T-helper 17 cell (primary cell): Measurements from ENCODE around the gene RHOC. TPM values are rescaled to one million over a fixed set of nuclear protein-coding genes. Genes with fewer than 3 reads are reported as not detected.
A peak's percentile ranks its signal among the peaks of the same experiment; 100 is the strongest.

Source experiments
- ATAC-seq: fragments of 150-1000 bp; cut with Tn5 transposase; 2 replicates; pipeline ENCODE4 v1.10.0; 2021; ENCODE audit warnings: mild to moderate bottlenecking, moderate library complexity
- DNase-seq, 3 donors: peaks; one replicate each; pipeline versions ENCODE4 v3.0.0 to v3.0.0-alpha.2; 2020 to 2021
- H3K9me3 ChIP-seq: one replicate; pipeline ENCODE4 v1.7.0; 2013; ENCODE audit warnings: low read length, mild to moderate bottlenecking; ENCODE audit not compliant: control insufficient read depth, poor library complexity, severe bottlenecking
- H3K27ac Mint-ChIP-seq: one replicate; pipeline ENCODE4 v1.8.0; 2022; ENCODE audit warnings: mild to moderate bottlenecking, moderate library complexity, mixed read lengths
- H3K27me3 Mint-ChIP-seq: one replicate; pipeline ENCODE4 v1.8.0; 2022; ENCODE audit warnings: mixed read lengths
- H3K36me3 Mint-ChIP-seq: one replicate; pipeline ENCODE4 v1.8.0; 2022; ENCODE audit warnings: low read depth, mixed read lengths
- H3K4me1 Mint-ChIP-seq: one replicate; pipeline ENCODE4 v1.8.0; 2022; ENCODE audit warnings: mild to moderate bottlenecking, mixed read lengths
- H3K4me3 Mint-ChIP-seq: one replicate; pipeline ENCODE4 v1.8.0; 2022; ENCODE audit warnings: mild to moderate bottlenecking, moderate library complexity, mixed read lengths
- total RNA-seq, 4 donors: library from RNA in 2 of 4; stranded (reverse) in 2 of 4; gene quantifications; one replicate each; pipeline ENCODE4 v1.2.3 and lab custom pipeline; 2022 to 2026

Gene RHOC
- total RNA-seq, 2 donors from 2014 or later, result 16.9 to 34.4 TPM

- Mint-ChIP-seq H3K36me3 (peaks cover 9% of the 10 kb centered on the region), H3K27me3 (no peaks in the 10 kb centered on the region), H3K4me1 (peaks cover 15% of the 10 kb centered on the region), H3K27ac (no peak overlapping the region), H3K4me3 (no peak overlapping the region)
- no peak for DNase-seq
- no peaks in the 10 kb centered on the region for H3K9me3 ChIP-seq
- no peak for ATAC-seq
These were observed 14.2 kb downstream of the RHOC start for GRCh38 chr1:112692681-112693080.

DNA sequence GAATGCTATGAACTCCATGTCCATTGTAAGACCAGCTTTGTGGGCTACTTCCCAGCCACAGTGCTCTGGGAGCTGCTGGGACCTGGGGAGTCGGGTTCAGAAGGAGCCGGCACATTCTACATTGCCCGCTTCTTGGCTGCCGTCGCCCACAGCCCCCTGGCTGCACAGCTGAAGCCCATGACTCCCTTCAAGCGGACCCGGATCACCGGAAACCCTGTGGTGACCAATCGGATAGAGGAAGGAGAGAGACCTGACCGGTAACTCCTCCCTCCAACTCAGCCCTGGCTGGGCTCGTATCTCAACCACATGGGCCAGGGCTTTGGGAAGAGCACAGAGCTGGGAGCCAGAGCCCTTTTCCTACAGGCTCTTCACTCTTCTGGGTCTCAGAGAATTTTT lies 17.1 kb downstream of the RHOC start:
- no peaks in the 10 kb centered on the region for H3K9me3 ChIP-seq
- DNase-seq (no peak), ATAC-seq (no peak)
- no peaks in the 10 kb centered on the region for H3K27me3 Mint-ChIP-seq
- H3K4me1 Mint-ChIP-seq, result peaks cover 23% of the 10 kb centered on the region
- no peak overlapping the region for H3K27ac Mint-ChIP-seq
- H3K4me3 Mint-ChIP-seq, result no peak overlapping the region
- H3K36me3 Mint-ChIP-seq, result peaks cover 9% of the 10 kb centered on the region

- peaks cover 9% of the 10 kb centered on the region for H3K36me3 Mint-ChIP-seq
- H3K4me3 Mint-ChIP-seq, result no peak overlapping the region
- H3K4me1 Mint-ChIP-seq, result peaks cover 23% of the 10 kb centered on the region
- H3K27ac Mint-ChIP-seq, result no peak overlapping the region
- H3K27me3 Mint-ChIP-seq, result no peaks in the 10 kb centered on the region
- DNase-seq (no peak), ATAC-seq (no peak)
- H3K9me3 ChIP-seq, result no peaks in the 10 kb centered on the region
These were observed 17.6 kb downstream of the RHOC start for GRCh38 chr1:112689196-112689841.

- DNase-seq (no peak), ATAC-seq (no peak)
- Mint-ChIP-seq H3K27me3 (no peaks in the 10 kb centered on the region), H3K4me1 (peaks cover 23% of the 10 kb centered on the region), H3K4me3 (no peak overlapping the region), H3K36me3 (peaks cover 9% of the 10 kb centered on the region), H3K27ac (no peak overlapping the region)
- H3K9me3 ChIP-seq, result no peaks in the 10 kb centered on the region
These were observed 18.1 kb downstream of the RHOC start for GRCh38 chr1:112688781-112689193.

DNA sequence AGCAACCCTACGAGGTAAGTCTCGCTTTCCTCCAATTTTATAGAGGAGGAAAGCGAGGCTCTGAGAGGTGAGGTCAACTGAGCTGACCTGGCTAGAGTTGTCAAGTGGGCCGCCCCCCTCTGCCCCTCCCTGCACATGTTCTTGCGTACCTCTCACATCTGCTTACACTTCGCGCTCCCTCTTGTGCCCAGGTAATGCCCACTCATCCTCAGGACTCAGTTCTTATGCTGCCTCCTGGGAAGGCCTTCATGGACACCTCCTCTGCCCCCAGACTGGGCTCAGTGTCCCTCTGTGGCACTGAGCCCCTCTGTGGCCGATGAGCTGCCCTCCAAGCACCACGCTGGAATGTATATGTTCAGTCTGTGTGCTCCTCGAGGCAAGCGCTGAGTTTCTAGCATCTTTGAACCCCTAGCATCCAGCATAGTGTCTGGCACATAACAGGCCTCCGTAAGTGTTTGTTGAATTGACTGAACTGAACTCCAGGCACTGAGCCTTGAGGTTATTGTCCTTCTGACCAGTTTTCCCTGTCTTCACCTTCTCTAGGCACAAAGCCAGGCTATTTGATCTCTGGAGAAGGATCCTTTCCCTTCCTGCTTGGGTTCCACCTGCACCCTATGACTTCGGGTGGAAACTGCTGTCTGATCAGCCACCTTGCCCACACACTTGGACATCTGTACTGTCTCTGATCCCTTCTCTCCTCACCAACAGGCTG lies 19.0 kb downstream of the RHOC start:
- no peak overlapping the region for H3K4me3 Mint-ChIP-seq
- H3K27ac Mint-ChIP-seq, result no peak overlapping the region
- peaks cover 9% of the 10 kb centered on the region for H3K36me3 Mint-ChIP-seq

GRCh38 chr1:112687361-112687760 lies 19.6 kb downstream of the RHOC start:
- H3K4me1 Mint-ChIP-seq, result peaks cover 25% of the 10 kb centered on the region
- peaks cover 9% of the 10 kb centered on the region for H3K36me3 Mint-ChIP-seq
- no peak for ATAC-seq
- H3K9me3 ChIP-seq, result no peaks in the 10 kb centered on the region
- no peak overlapping the region for H3K4me3 Mint-ChIP-seq
- H3K27me3 Mint-ChIP-seq, result no peaks in the 10 kb centered on the region
- no peak for DNase-seq
- H3K27ac Mint-ChIP-seq, result no peak overlapping the region

More for the DNA sequence above, 19.0 kb downstream of the RHOC start:
- ATAC-seq, result no peak
- DNase-seq, result no peak
- H3K27me3 Mint-ChIP-seq, result no peaks in the 10 kb centered on the region
- H3K9me3 ChIP-seq, result no peaks in the 10 kb centered on the region
- H3K4me1 Mint-ChIP-seq, result peaks cover 23% of the 10 kb centered on the region

DNA sequence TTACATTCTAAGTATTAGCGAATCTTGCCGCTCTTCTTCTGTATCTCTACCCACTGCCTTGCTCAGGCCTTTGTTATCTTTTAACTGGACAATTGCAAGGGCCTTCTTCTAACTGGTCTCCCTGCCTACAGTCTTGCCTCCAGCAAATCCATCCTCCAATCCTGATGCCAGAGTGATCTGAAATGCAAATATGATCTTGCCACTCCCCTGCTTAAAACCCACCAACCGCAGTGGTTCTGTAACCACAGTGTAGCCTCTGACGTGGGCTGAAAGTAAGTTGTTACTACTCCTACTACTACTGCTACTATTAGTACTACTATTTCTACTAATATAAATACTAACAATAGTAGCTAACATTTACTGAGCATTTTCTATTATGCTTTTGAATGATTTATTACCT lies 20.1 kb downstream of the RHOC start:
- H3K27me3 Mint-ChIP-seq, result no peaks in the 10 kb centered on the region
- peak overlapping the region; percentile 16 for H3K27ac Mint-ChIP-seq
- H3K4me1 Mint-ChIP-seq, result peaks cover 25% of the 10 kb centered on the region
- DNase-seq (no peak), ATAC-seq (no peak)
- H3K9me3 ChIP-seq, result no peaks in the 10 kb centered on the region
- no peak overlapping the region for H3K4me3 Mint-ChIP-seq
- peaks cover 6% of the 10 kb centered on the region for H3K36me3 Mint-ChIP-seq

GRCh38 chr1:112686417-112686816 lies 20.5 kb downstream of the RHOC start:
- Mint-ChIP-seq H3K36me3 (peaks cover 3% of the 10 kb centered on the region), H3K27me3 (no peaks in the 10 kb centered on the region), H3K4me1 (peaks cover 23% of the 10 kb centered on the region), H3K4me3 (no peak overlapping the region), H3K27ac (peak overlapping the region; percentile 16)
- DNase-seq, result no peak
- ATAC-seq, result no peak
- H3K9me3 ChIP-seq, result no peaks in the 10 kb centered on the region

DNA sequence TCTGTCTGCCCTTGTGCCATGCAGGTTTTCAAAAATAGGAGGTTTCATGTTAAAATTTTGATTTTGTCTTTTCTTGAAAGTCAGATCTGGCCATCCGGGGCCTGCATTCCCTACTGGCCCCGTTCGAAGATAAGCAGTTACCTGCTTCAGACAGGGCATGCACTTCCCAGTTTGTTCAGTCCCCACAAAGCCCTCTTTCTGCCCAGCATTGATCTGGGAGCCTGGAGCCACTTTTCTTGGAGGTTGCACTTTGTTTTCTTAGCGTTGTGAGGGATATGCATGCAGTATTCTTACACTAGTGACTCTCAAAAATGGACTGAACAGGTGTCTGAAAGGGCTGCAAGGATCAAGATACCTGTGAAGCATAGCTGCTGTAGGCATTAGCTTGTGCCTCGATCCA lies 21.0 kb downstream of the RHOC start:
- H3K4me3 Mint-ChIP-seq, result no peak overlapping the region
- peaks cover 23% of the 10 kb centered on the region for H3K4me1 Mint-ChIP-seq
- no peaks in the 10 kb centered on the region for H3K9me3 ChIP-seq
- H3K36me3 Mint-ChIP-seq, result peaks cover 3% of the 10 kb centered on the region
- no peaks in the 10 kb centered on the region for H3K27me3 Mint-ChIP-seq
- no peak overlapping the region for H3K27ac Mint-ChIP-seq
- no peak for ATAC-seq
- DNase-seq, result no peak

DNA sequence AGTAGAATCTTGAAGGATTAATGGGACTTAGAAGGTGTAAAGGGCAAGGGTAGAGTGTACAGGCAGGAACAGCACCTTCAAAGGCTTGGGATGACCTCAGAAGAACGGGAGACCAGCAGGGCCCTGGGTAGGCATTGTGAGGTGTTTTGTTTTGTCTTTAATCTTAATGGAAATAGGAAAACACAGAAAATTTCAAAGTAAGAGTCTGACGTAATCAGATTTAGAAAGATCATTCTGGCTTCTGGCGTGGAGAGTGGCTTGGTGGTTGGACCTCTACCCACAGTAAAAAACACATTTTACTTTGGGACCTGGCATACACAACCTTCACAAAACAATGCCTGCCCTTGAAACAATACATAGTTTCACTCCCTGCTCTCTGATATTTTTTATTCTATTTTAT lies 28.3 kb downstream of the RHOC start:
- H3K36me3 Mint-ChIP-seq, result peaks cover 4% of the 10 kb centered on the region
- no peak for DNase-seq
- H3K4me3 Mint-ChIP-seq, result no peak overlapping the region
- H3K27me3 Mint-ChIP-seq, result no peaks in the 10 kb centered on the region
- ATAC-seq, result no peak
- H3K9me3 ChIP-seq, result no peaks in the 10 kb centered on the region
- H3K27ac Mint-ChIP-seq, result peak overlapping the region; percentile 12
- H3K4me1 Mint-ChIP-seq, result peaks cover 47% of the 10 kb centered on the region

DNA sequence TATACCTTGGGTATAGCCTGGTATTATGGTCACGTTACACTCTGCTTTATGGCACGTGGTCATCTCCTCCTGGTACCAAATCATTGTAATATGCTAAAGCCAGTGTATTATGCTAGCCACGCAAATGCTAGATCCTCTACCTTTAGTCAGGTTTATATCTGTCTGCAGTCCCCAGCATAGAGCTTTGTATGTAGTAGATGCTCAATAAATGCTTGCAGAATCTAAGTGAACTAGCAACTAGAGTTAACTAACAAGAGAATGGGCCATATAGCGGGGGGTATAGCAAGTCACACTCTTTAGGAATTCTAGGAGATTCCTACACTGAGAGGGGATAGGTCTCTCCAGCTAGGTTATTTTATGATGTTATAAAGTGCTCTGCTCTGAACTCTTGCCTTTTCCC lies 29.4 kb downstream of the RHOC start:
- no peaks in the 10 kb centered on the region for H3K9me3 ChIP-seq
- H3K27ac Mint-ChIP-seq, result no peak overlapping the region
- no peaks in the 10 kb centered on the region for H3K27me3 Mint-ChIP-seq
- no peak overlapping the region for H3K4me3 Mint-ChIP-seq
- peaks cover 4% of the 10 kb centered on the region for H3K36me3 Mint-ChIP-seq
- DNase-seq (no peak), ATAC-seq (no peak)
- H3K4me1 Mint-ChIP-seq, result peaks cover 54% of the 10 kb centered on the region

- DNase-seq (no peak), ATAC-seq (no peak)
- Mint-ChIP-seq H3K36me3 (peaks cover 4% of the 10 kb centered on the region), H3K4me1 (peaks cover 56% of the 10 kb centered on the region), H3K27me3 (no peaks in the 10 kb centered on the region), H3K27ac (peak overlapping the region; percentile 99), H3K4me3 (no peak overlapping the region)
- H3K9me3 ChIP-seq, result no peaks in the 10 kb centered on the region
These were observed 30.4 kb downstream of the RHOC start for GRCh38 chr1:112676543-112676942.

DNA sequence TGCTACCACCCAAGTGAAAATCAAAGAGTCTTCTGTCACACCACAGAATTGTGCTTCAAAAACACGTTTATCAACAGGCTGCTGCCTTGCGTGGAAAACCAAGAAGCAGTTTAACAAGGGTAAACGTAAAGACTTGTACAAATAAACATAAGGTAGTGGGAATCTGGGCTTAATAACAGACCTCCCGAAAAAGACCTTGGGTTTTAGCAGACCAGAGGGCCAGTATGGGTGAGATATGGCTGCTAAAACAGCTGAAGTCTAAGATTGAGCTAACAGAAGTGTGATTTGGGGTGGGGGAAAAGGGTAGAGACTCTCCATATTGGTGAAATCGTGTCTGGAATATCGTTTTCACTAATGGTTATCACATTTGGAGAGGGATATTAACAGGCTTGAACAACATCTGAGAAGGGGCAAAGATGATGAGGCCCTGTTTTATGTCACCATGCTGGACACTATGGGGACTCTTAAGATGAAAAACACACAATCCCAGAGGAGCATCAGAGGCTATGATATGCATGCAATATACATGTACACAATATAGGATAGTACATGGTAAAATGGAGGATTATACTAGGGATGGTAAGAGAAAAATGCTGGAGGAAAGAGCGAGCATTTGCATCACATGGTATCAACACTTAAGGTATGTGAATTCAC lies 31.1 kb downstream of the RHOC start:
- Mint-ChIP-seq H3K36me3 (peaks cover 6% of the 10 kb centered on the region), H3K4me3 (peak overlapping the region; percentile 85), H3K27me3 (no peaks in the 10 kb centered on the region), H3K27ac (peak overlapping the region; percentile 99), H3K4me1 (peaks cover 57% of the 10 kb centered on the region)
- ATAC-seq (no peak), DNase-seq (no peak)
- no peaks in the 10 kb centered on the region for H3K9me3 ChIP-seq
